Activated CD8-positive, alpha-beta memory T cell treated with anti-CD3 and anti-CD28 coated beads, Interleukin-2, amount 50 U/mL, for 1 hour (primary cell): Measurements from ENCODE around the gene FZD1.
"Not testable (repeated sequence)": the region's sequence is repeated elsewhere in the genome, so short reads cannot be mapped to it uniquely, and the experiment has no call there.

Experiments
- DNase-seq: peaks from one replicate; pipeline ENCODE4 v3.0.0-alpha.2; 2020; ENCODE audit errors: extremely low read depth

Gene FZD1

GRCh38 chr7:91295576-91295975 is 31.3 kb downstream of the FZD1 start:
- DNase-seq: no peak

- DNase-seq: no peak
Observed at GRCh38 chr7:91297939-91298338, 33.7 kb downstream of the FZD1 start.

GRCh38 chr7:91299952-91300775 is 35.9 kb downstream of the FZD1 start:
- DNase-seq: no peak

- DNase-seq: no peak
Observed at GRCh38 chr7:91302794-91303193, 38.6 kb downstream of the FZD1 start.

GRCh38 chr7:91306266-91306665 is 42.0 kb downstream of the FZD1 start:
- DNase-seq: no peak

GRCh38 chr7:91307467-91307866 is 43.2 kb downstream of the FZD1 start:
- no peak for DNase-seq

GRCh38 chr7:91308191-91308590 is 44.0 kb downstream of the FZD1 start:
- not testable (repeated sequence) for DNase-seq

GRCh38 chr7:91310830-91311460 is 46.7 kb downstream of the FZD1 start:
- no peak for DNase-seq

- DNase-seq: no peak
Observed at GRCh38 chr7:91311839-91312238, 47.6 kb downstream of the FZD1 start.

GRCh38 chr7:91313113-91313512 is 48.9 kb downstream of the FZD1 start:
- DNase-seq: no peak

- no peak for DNase-seq
Observed at GRCh38 chr7:91314591-91315323, 50.5 kb downstream of the FZD1 start.

- no peak for DNase-seq
Observed at GRCh38 chr7:91316426-91316825, 52.2 kb downstream of the FZD1 start.

- DNase-seq: no peak
Observed at GRCh38 chr7:91319351-91319750, 55.1 kb downstream of the FZD1 start.

GRCh38 chr7:91320366-91321078 is 56.3 kb downstream of the FZD1 start:
- no peak for DNase-seq
